HG03460 (cell line): Measurements from ENCODE around the gene EPHA7.

ENCODE experiments used
- ATAC-seq: cut with Tn5 transposase; IDR thresholded peaks from one replicate; pipeline ENCODE4 v1.9.1; 2021; ENCODE audit not compliant: unreplicated experiment

Gene EPHA7

DNA sequence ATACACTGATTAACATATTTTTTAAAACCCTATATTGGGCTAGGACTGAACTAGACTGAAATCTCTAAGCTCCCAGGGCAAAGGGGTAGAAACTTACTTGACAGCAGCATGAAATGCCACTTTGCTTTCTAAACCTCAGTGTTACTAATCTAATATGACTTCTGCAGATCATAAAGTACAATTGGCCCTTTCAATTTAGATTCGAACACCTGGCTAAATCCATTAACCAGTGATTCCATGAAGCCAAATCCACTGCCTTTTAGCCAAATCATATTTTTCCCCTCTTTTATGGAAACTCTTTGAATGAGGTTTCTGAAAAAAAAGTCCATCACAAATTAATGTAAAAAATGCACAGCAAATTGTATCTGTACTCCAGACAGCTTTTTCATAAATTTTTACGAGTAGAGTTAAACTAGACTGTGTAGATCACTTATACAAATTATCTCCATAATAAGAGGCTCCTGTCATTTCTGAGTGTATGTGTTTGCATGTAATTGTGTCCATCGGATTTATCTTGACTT is 25.7 kb downstream of the EPHA7 start:
- ATAC-seq, result no peak

DNA sequence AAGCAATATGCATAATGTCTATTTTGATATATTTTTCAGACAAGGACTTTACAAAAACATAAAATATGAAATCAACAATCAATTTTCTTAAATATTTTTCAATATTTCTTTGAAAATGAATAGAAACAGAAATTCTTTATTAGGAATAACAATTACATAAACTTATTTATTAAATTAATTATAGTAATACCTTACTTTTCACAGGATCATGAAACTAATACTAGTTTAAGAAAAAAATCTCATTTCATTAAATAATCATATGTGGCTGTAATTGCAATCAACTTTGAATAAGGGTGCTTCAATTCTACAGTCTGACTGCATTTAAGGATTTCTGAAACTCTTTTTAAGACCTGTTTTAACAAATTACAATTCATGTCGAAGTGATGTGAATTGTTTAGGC is 26.6 kb downstream of the EPHA7 start:
- no peak for ATAC-seq

DNA sequence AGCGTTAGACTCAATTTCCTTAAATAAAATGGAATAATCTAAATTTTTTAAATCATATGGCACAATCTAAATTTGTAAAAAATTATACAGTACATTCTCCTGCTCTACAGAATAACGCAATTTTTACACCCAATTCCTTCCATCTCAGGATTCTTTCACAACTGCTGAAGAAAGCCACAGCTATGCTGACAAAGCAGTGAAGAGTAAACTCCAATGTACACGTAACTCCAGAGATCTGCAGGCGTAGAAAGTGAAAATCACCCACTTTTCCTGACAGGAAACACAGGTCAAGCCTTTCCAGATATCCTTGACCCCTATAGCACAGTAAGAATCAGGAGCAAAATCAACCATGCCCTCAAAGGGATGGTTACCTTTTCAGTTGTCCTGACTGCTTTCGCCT is 27.4 kb downstream of the EPHA7 start:
- ATAC-seq, result no peak

DNA sequence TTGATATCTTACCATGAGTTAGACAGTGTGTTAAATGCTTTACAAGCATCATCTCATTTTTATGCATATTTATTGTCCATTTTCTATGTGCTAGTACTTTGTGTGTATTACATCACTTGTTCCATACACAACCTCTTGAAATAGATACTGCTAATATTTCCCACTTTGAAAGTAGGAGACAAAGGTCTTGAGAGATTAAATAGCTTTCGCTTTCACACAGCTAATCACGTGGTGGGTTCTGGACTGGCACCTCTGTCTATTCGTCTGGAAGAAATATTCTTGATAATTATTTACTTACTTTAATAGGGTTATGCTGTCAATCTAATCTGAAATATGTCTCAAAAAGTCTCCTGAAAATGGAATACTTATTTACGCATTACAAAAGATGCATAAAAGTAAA is 30.2 kb downstream of the EPHA7 start:
- ATAC-seq, result no peak

DNA sequence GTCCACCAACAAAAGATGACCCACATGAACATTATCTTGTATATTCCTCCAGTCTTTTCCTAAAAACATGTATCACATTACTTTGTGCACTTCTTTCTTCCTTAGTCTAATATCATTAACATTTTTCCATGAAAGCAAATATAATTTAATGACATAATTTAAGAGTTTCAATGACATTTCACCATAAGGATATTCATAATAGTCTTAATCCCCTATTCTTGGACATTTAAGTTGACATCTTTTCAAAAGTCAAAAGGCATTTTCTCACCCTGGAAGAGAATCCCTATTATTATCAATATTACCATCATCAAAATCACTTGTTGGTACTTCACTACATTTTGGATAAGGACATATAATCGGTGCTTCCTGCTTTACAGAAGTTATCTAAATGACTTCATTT is 31.3 kb downstream of the EPHA7 start:
- no peak for ATAC-seq

DNA sequence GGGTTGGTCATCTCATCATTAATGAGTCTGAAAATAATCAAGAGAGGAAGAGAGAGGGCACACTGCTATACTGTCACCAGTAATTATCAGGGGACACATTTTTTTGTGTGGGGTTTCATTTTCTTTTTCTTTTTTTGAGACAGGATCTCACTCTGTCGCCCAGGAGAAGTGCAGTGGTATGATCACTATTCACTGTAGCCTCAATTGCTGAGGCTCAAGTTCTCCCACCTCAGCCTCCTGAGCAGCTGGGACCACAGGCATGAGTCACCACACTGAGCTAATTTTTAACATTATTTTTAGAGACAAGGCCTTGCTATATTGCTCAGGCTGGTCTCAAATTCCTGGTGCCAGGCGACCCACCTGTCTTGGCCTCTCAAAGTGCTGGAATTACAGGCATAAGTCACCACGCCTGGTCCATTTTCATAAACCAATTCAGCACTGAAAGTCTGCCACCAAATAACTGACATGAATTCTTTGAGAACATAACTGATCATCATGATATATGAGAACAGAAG is 43.3 kb downstream of the EPHA7 start:
- no peak for ATAC-seq

DNA sequence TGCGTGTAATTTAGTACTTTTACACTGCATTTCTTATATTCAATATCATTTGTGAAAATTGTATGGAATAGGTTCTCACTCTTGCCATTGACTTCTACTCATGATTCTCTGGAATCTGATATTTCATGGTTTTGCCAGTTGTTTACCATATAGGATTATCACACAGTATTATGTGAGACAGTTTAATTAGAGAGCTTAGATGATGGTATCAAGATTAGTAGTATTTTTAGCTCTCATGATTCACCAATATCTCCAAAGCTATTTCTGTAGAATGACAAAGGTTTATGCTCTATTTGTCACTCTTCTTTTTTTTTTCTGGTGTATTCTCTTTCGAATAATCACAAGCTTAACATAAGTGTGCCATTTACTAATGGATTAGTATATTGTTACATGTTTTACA is 45.9 kb downstream of the EPHA7 start:
- no peak for ATAC-seq

DNA sequence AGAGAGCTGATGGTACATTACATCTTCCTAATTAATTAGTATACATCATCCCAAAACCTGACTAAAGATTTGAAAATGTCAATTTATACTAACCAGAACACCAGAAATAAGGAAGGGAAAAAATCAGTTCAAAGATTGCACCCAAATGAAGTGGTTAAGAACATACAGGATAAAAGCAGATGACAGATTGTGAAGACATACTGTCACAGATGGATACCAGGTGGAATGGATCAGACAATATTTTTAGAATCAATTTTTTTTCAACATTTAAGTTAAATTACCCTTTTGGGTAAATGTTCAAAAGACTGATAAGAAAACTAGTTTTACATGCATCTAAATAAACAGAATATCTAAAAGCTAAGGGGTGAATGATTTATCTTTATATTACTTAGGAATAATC is 47.6 kb downstream of the EPHA7 start:
- no peak for ATAC-seq

DNA sequence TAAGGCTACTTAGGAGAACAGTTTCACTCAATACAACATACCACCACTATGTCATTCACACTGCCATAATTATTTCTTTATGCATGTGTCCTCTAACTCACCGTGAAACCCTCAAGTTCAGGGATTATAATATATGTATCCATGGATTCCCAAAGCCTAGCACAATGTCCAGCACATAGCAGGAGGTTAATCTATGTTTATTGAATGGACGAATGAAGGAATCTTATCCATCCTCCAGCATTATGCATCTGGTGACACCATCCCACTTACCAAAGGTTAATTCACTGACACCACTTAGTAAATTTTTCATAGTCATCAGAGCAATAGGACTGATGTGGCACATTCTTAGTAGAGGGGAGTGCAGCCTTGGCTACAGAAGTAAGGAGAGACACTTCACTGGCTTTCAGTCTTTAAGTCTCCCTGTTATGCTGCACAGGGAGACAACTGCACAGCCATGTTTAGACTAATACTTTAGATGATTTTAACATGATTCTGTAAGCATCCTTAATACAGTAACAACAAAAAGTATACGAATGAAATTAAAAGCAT is 49.7 kb downstream of the EPHA7 start:
- no peak for ATAC-seq

DNA sequence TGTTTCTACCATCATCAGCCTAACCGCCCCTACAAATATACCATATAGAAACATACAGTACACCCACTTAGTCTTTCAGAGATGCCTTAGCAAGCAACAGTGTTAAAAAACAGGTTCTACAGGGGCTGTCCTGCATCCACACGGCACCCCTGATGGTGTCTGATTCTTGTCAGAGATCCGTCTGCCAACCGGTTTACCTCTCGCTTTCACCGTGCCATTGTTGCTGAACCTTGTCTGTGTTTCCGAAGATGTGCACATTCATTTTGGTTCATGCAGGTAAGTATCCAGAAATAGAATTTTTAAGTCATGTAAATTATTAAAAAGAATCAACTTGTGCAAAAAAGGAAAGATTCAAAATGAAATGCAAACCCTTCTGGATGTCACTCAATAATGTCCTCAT is 52.9 kb downstream of the EPHA7 start:
- ATAC-seq, result no peak

DNA sequence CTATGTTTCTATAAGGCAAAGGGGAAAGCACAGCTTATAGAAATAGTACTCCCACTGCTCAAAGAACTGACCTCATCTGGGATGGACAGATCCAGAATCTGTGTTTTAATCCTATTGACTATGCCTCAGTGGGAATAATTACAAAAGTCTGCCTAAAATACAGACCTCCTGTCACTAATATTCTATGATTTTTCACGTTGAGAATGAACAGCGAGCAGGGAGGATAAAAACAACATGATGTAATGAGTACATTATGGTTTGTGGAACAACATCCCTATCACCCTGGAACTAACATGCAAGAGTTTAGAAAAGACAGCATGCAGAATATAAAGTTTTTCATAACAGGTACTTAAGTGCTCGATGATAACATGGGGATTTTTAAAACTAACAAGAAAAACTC is 53.9 kb downstream of the EPHA7 start:
- ATAC-seq, result no peak

DNA sequence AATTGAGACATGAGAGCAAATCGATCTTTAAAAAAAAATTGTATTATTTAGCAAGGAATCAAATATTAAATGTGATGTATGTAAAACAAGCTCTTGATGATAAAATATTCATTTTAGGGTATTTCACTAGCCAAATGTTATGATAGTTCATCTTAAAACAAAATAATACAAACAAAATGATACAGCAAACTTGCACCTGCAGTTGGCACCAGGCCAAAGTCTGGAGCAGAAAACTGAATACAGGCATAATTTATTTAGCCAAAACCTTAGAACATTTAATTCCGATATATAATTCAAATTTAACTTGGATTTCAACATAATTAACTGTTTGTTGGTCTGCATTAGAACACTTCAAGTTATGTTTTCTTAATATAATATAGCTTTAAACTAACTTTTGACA is 60.9 kb downstream of the EPHA7 start:
- no peak for ATAC-seq

DNA sequence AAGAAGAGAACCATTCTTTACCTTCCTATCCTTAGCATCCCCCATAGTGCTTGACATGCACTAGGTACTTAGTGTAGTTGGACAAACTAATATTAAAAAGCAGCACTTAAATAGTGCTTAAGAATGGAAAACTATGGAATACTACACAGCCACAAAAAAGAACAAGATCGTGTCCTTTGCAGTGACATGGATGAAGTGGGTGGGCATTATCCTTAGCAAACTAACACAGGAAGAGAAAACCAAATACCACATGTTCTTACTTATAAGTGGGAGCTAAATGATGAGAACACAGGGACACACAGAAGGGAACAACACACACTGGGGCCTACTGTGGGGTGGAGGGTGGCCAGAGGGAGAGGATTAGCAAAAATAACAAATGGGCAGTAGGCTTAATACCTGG is 66.8 kb downstream of the EPHA7 start:
- no peak for ATAC-seq

DNA sequence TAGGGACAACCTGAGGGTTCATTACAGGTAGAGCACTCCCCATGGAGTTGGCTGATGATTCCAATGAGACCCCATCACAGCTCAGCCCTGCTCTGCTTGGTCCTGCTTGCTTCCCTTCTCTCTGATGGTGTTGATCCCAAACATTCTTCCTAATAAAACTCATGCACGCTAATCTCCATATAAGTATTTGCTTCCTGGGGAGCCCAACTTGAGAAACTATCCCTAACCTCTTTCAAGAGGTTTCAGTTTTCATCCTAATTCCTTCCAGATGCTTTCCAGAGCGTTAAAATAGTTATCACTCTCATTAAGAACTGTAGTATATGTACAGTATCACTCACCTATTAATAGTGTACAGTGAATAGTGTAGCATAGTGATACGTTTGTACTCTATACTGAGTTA is 68.1 kb downstream of the EPHA7 start:
- no peak for ATAC-seq

DNA sequence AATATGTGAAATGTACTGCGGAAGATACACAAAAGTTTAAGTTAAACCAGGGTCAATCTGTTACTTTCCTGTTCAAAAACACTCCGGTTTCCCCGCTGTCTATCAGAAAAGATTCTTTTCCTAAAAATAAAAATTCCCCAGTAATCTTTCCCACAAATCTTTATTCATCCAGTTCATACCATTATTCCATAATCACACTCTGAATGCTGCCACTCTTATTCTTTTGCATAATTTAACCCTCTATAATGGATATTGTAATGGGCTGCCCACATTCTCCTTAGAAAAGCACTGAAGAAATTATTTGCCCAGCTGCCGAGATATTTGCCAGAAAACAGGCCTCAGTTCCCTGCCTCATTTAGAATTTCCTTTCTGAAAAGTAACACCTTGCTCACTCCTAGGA is 68.6 kb downstream of the EPHA7 start:
- no peak for ATAC-seq

DNA sequence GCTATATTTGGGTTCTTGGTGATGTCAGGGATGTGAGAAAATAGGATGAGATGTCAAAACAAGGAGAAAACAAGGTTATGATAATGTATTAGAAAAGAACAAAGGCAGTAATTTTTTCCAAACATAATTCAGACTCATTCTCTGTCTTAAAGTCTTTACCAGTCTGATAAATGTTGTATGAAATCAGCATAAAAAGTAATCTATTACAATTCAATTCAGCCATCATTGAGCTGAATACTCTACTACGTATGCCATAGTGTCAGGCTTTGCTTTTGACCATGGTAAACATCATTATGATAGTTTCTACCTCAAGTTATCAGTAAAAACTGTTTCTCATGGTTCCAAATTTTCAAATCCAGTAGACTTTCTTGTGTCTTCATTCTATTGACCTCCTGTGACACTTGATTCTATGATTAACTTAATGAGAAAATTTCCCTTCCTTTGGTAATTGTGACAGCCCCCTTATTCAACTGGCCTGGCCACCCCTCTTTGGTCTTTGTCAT is 75.0 kb downstream of the EPHA7 start:
- ATAC-seq, result no peak

DNA sequence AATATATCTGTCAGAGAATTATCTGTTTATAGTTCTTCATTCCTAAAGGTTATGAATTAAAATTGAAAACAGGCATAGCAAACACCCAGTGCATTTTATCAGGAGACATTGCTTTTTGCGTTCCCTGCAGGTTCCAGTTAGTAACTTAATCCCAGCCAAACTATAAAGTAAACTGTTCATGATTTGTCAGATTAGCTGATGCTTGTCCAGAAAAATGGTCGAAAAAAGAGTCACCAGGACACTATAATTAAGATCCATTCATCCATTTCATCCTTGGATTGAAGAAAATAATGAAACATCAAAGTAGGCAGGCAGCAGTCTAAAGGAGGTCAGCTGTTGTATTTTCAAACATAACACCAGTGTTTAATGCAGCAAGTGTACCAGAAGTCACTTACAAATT is 75.9 kb downstream of the EPHA7 start:
- no peak for ATAC-seq

DNA sequence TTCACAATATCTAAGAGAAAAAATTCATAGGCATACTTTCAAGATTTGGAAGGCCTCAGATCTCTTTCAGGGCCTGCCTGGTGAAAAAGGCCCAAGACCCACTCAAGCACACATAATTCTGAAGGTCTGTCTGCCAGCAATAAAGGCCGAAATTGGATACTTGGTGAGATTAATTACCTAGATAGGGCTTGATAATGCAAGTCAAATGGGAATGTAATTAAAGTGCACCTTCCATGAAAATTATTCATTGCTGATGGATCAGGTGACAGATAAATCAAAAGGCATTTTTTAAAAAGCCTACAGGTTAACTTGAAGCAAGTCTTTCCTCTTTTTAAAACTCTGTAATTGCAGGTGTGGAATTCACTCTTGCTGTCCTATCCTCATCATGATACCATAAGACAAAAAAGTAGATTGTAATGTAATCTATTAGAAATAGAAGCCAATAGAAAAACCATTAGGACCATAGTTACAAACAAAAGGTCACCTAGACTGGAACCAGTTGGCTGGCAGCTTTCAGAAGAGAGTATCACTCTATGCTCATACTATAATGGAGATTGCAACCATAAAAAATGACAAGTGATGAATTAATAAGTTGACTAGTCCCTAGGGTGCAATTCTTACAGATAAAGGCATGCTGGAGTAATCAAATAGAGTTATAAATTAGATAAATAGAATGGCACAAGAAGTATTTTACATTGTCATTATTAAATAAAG is 77.3 kb downstream of the EPHA7 start:
- ATAC-seq, result no peak

DNA sequence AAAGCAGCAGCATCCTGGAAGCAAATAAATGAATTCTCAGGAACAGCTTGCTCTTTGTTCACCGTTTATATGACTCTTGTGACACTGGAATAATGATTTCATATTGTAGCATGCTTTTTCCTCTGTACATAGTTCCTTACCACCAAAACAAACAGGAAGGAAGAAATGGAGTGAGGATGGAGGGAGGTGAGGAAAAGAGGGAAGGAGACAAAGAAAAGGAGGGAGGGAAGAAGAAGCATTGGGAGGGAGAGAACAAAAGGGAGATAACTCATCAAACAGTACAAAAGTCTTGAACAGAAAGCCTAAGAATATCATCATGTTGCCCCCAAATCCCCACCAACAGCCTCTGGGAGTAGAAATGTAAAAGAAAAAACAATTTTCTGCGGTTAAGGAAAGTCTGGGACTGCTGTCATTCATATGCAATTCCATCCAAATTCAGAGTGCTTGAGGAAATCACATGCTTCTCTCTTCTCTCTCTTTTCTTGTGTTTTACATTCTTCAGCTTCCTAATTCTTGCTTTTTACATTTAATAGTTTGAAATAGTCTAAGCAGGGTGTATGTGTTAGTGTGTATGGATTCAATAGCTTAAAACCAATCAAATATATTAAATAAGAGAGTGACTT is 81.5 kb downstream of the EPHA7 start:
- no peak for ATAC-seq

DNA sequence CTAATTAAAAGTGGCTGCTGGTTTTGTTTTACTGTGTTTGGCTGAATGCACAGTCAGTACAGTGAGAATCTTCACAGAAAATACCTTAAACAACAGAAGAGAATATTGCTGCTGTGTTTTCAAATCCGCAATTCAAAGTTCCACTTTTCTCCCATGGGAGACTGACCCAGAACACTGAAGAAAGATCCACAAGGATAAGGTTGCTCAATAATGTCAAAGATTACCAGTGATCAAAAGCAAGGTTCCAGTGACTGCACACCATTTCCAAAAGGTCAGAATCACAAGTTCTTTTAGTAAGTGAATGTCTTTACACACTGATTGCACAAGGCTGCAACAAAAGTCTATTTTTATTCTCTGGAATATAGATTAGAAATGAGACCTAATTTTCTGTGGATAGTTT is 82.3 kb downstream of the EPHA7 start:
- no peak for ATAC-seq

DNA sequence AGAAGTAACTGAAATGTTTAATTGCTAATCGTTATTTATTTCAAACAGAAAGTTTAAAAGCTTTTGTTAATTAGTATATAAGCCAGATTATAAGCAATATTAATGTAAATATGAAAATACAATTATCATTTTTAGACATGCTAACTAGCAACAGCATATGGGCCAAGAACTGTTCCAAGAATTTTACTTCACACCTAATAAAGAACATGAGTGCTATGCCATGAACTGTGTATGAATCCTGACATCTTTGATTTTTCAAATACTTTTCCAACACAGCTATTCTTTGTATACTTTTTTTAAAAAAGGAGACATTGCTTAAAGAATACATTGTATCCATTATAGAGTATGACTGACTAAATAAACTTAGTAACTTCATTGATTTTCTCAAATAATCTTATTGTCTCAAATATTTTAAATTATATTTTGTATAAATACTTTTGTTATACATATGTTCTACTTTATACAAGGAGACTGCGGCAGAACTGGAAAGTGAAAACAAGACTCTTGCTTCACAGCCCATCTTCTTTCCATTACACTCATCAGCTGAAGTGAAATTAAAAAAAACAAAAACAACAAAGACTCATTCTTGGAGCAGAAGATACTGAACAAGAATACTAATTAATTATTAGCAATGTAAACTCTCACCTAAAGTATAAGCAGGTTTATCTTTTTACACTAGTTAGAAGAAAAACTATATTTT is 89.9 kb downstream of the EPHA7 start:
- ATAC-seq, result no peak

DNA sequence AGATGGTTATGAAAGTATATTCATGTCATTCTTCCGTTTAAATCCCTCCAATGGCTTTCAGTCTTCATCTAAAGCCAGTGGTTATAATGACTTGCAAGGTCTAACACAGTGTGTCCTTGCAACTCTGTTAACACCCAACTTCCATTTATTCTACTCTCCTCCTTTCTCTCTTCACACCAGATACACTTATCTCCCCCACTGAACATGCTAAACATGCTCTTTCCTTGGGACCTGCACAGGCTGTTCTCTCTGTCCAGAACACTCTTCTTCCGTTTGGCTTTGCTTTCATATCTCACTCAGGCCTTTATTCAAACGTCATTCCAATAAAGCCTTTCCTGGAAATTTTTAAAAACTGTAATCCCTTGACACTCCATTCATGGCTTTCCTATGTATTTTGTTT is 91.5 kb downstream of the EPHA7 start:
- ATAC-seq, result no peak
